Activated CD4-positive, alpha-beta T cell treated with anti-CD3 and anti-CD28 coated beads for 4 hours (primary cell): ENCODE results near the gene PACC1.
"Not testable (repeated sequence)": the region's sequence is repeated elsewhere in the genome, so short reads cannot be mapped to it uniquely, and the experiment has no call there.

Experiments
- DNase-seq, 2 donors: peaks; one replicate each; pipeline ENCODE4 v3.0.0-alpha.2; 2020

PACC1 gene

GRCh38 chr1:212323066-212323465 is 91.6 kb downstream of the PACC1 start:
- DNase-seq = no peak

GRCh38 chr1:212321031-212321430 is 93.7 kb downstream of the PACC1 start:
- not testable (repeated sequence) for DNase-seq

- DNase-seq = no peak
These were observed 96.8 kb downstream of the PACC1 start for GRCh38 chr1:212317916-212318315.

GRCh38 chr1:212315907-212316306 is 98.8 kb downstream of the PACC1 start:
- no peak for DNase-seq

- DNase-seq = no peak
These were observed 99.5 kb downstream of the PACC1 start for GRCh38 chr1:212315184-212315583.
